Stomach (tissue), 4 donors: ENCODE data around the gene PPOX.

Experiments used
- EP300 ChIP-seq: sonication (generic); formaldehyde crosslinking; IDR thresholded peaks from one replicate; pipeline ENCODE4 v1.6.1; 2017; ENCODE audit warnings: antibody characterized with exemption
- POLR2A ChIP-seq, 4 donors: fragments of 450-650 bp; IDR thresholded peaks; one replicate each; pipeline ENCODE4 v1.6.1; 2016; ENCODE audit warnings: antibody characterized with exemption in 4 of 4, control low read depth in 2 of 4, mild to moderate bottlenecking in 1 of 4, moderate library complexity in 1 of 4
- POLR2AphosphoS5 ChIP-seq, 3 donors: sonication (generic); formaldehyde crosslinking; IDR thresholded peaks; one replicate each; pipeline ENCODE4 v1.6.1; 2016; ENCODE audit warnings: antibody characterized with exemption in 3 of 3
- TF ChIP-seq, protein P1 (sequence below), 7 experiments: fragments of 450-650 bp in 4 of 7; fragments of 200-600 bp in 3 of 7; sonication (generic) in 3 of 7; IDR thresholded peaks; one replicate each; pipeline ENCODE4 v1.5.1; 2016 to 2019; ENCODE audit warnings: antibody characterized with exemption in 7 of 7, control low read depth in 2 of 7, mild to moderate bottlenecking in 1 of 7

DNA sequence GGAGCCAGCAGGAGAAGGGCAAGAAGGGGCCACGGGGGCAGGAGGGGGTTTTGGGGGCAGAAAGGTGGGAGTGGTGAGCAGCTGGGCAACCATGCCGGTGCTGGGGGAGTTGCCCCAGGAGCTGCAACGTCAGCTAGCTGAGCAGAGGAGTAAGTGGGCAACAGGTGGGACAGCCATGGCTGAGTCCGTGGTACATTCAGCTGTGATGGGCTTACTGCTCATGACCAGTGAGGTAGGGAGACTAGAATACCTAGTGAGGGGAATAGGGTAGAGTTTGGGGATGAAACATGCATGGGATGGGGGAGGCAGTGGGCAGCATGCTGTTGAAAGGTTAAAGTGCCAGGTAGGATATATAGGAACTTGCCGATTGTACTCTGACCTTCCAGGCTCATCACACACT, 4.6 kb upstream of the PPOX start:
- no peak for TF ChIP-seq POLR2A (IDR thresholded peaks at IDR 0.05)
- TF ChIP-seq, protein P1, sequence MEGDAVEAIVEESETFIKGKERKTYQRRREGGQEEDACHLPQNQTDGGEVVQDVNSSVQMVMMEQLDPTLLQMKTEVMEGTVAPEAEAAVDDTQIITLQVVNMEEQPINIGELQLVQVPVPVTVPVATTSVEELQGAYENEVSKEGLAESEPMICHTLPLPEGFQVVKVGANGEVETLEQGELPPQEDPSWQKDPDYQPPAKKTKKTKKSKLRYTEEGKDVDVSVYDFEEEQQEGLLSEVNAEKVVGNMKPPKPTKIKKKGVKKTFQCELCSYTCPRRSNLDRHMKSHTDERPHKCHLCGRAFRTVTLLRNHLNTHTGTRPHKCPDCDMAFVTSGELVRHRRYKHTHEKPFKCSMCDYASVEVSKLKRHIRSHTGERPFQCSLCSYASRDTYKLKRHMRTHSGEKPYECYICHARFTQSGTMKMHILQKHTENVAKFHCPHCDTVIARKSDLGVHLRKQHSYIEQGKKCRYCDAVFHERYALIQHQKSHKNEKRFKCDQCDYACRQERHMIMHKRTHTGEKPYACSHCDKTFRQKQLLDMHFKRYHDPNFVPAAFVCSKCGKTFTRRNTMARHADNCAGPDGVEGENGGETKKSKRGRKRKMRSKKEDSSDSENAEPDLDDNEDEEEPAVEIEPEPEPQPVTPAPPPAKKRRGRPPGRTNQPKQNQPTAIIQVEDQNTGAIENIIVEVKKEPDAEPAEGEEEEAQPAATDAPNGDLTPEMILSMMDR (IDR thresholded peaks at IDR 0.05), result no peak
- TF ChIP-seq POLR2AphosphoS5 (IDR thresholded peaks at IDR 0.05), result no peak
- no peak for TF ChIP-seq EP300
